Measurements from ENCODE around the gene NHEJ1. TPM values are rescaled to one million over a fixed set of nuclear protein-coding genes. Genes with fewer than 3 reads are reported as not detected.
A peak's percentile ranks its signal among the peaks of the same experiment; 100 is the strongest.

Gene NHEJ1
- total RNA-seq, 2 experiments from 2014 or later, result 22.4 to 26.3 TPM

GRCh38 chr2:219175928-219176817 lies 15.6 kb upstream of the NHEJ1 start:
- Mint-ChIP-seq H3K9me3 (no peaks in the 10 kb centered on the region), H3K4me1 (ENCODE audit: low read depth) (peaks cover 49% of the 10 kb centered on the region), H3K27me3 (no peaks in the 10 kb centered on the region), H3K4me3 (peak overlapping the region; percentile 97), H3K27ac (peak overlapping the region; percentile 78), H3K36me3 (ENCODE audit: low read depth) (peaks cover 29% of the 10 kb centered on the region)
- ATAC-seq (peak; percentile 17), DNase-seq (peak; percentile 48)
- POLR2A ChIA-PET, result interaction anchor here (0.6 to 3.2 kb wide), 15 partner anchors 8 to 211 kb away, joined by 3 to 27 read pairs (median 5); partner anchors contain the start of genes ABCB6, ANKZF1, ATG9A and DNPEP
- TF ChIP-seq CTCF (IDR thresholded peaks at IDR 0.05), result no peak
- intact Hi-C loops (cut with micrococcal nuclease), result loop anchor here (2.0 kb wide), 1 partner anchor 15 kb away; the partner anchor contains the start of gene NHEJ1
- CTCF ChIA-PET, result interaction anchor here (0.9 to 9.4 kb wide), 21 partner anchors 10 to 299 kb away, joined by 3 to 98 read pairs (median 4); partner anchors contain the start of genes ANKZF1, ATG9A, DNAJB2 and NHEJ1

GRCh38 chr2:219175486-219175885 lies 14.9 kb upstream of the NHEJ1 start:
- no peak for TF ChIP-seq CTCF (IDR thresholded peaks at IDR 0.05)
- intact Hi-C loops (cut with micrococcal nuclease), result no loop called here
- no peaks in the 10 kb centered on the region for H3K9me3 Mint-ChIP-seq
- no peaks in the 10 kb centered on the region for H3K27me3 Mint-ChIP-seq
- peak overlapping the region; percentile 97 for H3K4me3 Mint-ChIP-seq
- DNase-seq (no peak), ATAC-seq (no peak)
- peak overlapping the region; percentile 78 for H3K27ac Mint-ChIP-seq
- H3K4me1 Mint-ChIP-seq (ENCODE audit: low read depth), result peaks cover 44% of the 10 kb centered on the region
- H3K36me3 Mint-ChIP-seq (ENCODE audit: low read depth), result peaks cover 22% of the 10 kb centered on the region
- POLR2A ChIA-PET, result interaction anchor here (1.2 to 3.2 kb wide), 8 partner anchors 11 to 69 kb away, joined by 3 to 27 read pairs (median 6); partner anchors contain the start of genes ANKZF1, ATG9A, GLB1L and STK16
- CTCF ChIA-PET, result interaction anchor here (0.9 to 9.4 kb wide), 13 partner anchors 17 to 299 kb away, joined by 3 to 98 read pairs (median 4); partner anchors contain the start of gene NHEJ1

- Mint-ChIP-seq H3K4me3 (peak overlapping the region; percentile 33), H3K36me3 (ENCODE audit: low read depth) (peaks cover 22% of the 10 kb centered on the region), H3K4me1 (ENCODE audit: low read depth) (peaks cover 44% of the 10 kb centered on the region), H3K27ac (no peak overlapping the region), H3K27me3 (no peaks in the 10 kb centered on the region), H3K9me3 (no peaks in the 10 kb centered on the region)
- TF ChIP-seq CTCF (IDR thresholded peaks at IDR 0.05), result no peak
- no peak for DNase-seq
- ChIA-PET POLR2A (interaction anchor here (0.6 to 3.2 kb wide), 10 partner anchors 9 to 587 kb away, joined by 3 to 27 read pairs (median 4); partner anchors contain the start of genes ANKZF1, ATG9A and ZFAND2B), CTCF (interaction anchor here (1.1 to 9.4 kb wide), 10 partner anchors 11 to 195 kb away, joined by 3 to 98 read pairs (median 4); partner anchors contain the start of genes ANKZF1, ATG9A and NHEJ1)
- no peak for ATAC-seq
- intact Hi-C loops (cut with micrococcal nuclease), result loop anchor here (5.0 kb wide), 1 partner anchor 32 kb away; the partner anchor contains the start of gene ZFAND2B
Observed at GRCh38 chr2:219174801-219175200, 14.2 kb upstream of the NHEJ1 start.

- TF ChIP-seq CTCF (IDR thresholded peaks at IDR 0.05), result no peak
- H3K4me3 Mint-ChIP-seq, result peak overlapping the region; percentile 33
- peaks cover 39% of the 10 kb centered on the region for H3K4me1 Mint-ChIP-seq (ENCODE audit: low read depth)
- H3K27me3 Mint-ChIP-seq, result no peaks in the 10 kb centered on the region
- ChIA-PET POLR2A (interaction anchor here (0.6 to 2.8 kb wide), 7 partner anchors 8 to 586 kb away, joined by 3 to 7 read pairs (median 3); partner anchors contain the start of genes ANKZF1 and ATG9A), CTCF (interaction anchor here (1.0 to 9.4 kb wide), 9 partner anchors 11 to 144 kb away, joined by 3 to 98 read pairs (median 5); partner anchors contain the start of genes ANKZF1, ATG9A, GLB1L and NHEJ1)
- no peak for ATAC-seq
- no peak for DNase-seq
- H3K36me3 Mint-ChIP-seq (ENCODE audit: low read depth), result peaks cover 17% of the 10 kb centered on the region
- no peaks in the 10 kb centered on the region for H3K9me3 Mint-ChIP-seq
- intact Hi-C loops (cut with micrococcal nuclease), result loop anchor here (5.0 kb wide), 1 partner anchor 33 kb away; the partner anchor contains the start of gene ZFAND2B
- H3K27ac Mint-ChIP-seq, result no peak overlapping the region
Observed at GRCh38 chr2:219174146-219174545, 13.5 kb upstream of the NHEJ1 start.

All from activated CD8-positive, alpha-beta T cell treated with anti-CD3 and anti-CD28 coated beads for 36 hours (primary cell).